HG02588 (cell line): ENCODE measurements around the gene ANO10.
"Not testable (repeated sequence)": the region's sequence is repeated elsewhere in the genome, so short reads cannot be mapped to it uniquely, and the experiment has no call there.

Source experiments
- ATAC-seq: cut with Tn5 transposase; IDR thresholded peaks from one replicate; pipeline ENCODE4 v1.9.1; 2021; ENCODE audit warnings: mild to moderate bottlenecking, moderate library complexity; ENCODE audit not compliant: unreplicated experiment

ANO10 gene

DNA sequence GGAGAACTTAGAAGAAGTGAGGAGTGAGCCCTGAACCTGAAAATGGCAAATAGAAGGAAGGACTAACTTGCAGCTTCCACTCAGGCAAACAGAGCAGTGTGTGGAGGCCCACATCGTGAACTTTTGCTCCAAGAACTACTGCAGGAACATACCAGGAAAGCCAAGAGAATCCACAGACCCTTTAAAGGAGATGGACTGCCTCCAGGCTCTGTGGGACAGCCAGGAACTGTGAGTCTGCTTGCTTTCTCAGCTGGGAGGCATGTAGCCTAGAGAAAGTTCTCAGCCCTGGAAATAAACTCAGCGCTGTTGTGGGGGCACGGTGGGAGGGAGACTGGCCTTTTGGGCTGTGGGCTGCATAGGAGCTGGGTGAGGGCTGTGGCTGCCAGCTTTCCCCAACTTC is 242.5 kb downstream of the ANO10 start:
- no peak for ATAC-seq

- ATAC-seq, result no peak
Observed at GRCh38 chr3:43378066-43378935, 243.5 kb downstream of the ANO10 start.

DNA sequence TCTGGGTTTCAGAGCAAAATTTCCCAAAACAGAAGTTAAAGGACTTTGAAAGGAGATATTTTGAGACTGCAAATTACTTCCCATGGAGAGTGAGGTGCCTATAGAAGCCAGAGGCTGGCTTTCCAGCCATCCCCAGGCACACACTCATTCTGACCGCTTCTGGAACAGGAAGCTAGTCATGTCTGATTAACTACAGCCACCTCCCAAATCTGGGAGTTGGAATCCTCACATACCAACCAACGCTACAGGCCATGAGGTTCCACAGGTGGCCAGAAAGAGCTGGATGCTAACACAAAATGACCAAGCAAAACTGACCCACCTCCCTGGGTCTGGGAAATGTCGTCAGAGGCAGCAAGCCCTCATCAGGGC is 248.3 kb downstream of the ANO10 start:
- no peak for ATAC-seq

DNA sequence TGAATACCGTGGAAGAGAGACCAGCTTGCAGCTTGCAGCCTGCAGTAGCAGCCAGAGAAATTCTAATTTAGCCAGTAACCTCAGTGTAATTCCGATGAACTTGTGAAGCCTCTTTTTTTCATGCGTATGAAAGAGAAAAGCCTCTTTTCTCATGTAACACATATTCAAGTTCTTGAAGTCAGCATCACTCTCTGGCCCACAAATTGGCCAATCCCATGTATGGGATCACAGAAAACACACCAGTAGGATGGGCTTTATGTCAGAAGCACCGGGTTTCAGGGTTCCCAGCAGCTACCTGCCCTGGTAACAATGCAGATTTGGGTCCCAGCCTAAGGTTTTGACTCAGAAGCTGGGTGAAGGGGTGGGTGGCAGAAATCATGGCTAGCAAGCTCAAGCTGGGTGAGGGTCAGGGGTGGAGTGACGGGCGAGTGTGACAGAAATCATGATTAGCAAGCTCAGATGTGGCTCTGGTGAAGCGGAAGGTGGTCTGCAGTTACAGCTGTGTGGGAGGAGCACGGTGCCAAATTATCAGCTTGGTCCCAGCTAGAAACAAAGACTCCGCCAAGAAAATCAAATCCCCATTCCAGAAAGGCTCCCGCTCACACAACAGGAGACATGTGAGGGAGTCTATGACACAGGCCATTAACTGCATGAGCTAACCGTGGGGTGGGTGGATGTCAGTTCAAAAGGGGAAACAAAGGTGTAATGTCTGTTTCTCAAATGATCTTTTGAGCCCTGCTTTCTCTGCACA is 248.8 kb downstream of the ANO10 start:
- no peak for ATAC-seq

- ATAC-seq, result no peak
Observed at GRCh38 chr3:43372007-43372740, 249.6 kb downstream of the ANO10 start.

- no peak for ATAC-seq
Observed at GRCh38 chr3:43371494-43371893, 250.3 kb downstream of the ANO10 start.

GRCh38 chr3:43370293-43370980 is 251.4 kb downstream of the ANO10 start:
- no peak for ATAC-seq

DNA sequence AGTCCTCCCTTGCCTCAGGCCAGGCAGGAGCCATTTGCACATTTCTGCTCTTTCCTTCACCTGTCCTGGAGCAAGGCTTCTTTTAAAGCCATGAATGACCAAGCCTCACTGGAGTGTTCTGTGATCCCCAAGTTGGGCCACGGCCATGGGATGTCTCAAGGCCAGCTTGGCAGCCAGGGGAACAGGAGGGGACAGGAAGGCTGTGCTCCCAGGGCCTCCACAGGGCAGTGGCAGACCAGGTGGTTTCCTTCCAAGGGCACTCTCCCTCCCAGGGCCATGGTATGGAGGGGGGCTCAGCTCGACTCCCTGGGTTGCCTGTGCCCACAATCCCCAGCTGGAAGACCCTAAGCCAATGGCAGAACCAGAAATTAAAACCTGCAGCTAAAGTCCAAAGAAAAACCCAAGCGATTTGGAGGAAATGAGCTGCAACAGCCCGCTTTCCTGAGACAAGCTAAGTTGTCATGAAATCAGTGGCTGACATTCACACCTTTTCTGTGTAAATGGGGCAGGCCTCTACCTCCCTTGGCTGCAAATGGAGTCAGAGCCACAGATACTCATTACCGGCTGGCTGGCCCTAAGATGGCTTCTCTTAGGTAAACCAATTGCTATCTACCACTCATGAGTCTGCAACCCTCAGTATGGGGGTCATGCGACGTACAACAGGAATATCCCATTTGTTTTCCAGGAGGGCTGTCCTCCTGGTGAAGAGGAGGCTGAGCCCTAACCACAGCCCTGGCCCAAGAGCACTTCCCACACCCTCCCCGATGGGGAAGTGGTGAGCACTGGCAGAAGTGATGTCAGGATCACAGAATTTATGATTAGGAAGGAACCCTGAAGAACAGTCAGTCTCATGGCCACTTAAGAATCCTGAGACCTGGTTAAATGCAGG is 252.2 kb downstream of the ANO10 start:
- ATAC-seq, result no peak

- ATAC-seq, result no peak
Observed at GRCh38 chr3:43366885-43367284, 254.9 kb downstream of the ANO10 start.

- ATAC-seq, result no peak
Observed at GRCh38 chr3:43366481-43366880, 255.3 kb downstream of the ANO10 start.

DNA sequence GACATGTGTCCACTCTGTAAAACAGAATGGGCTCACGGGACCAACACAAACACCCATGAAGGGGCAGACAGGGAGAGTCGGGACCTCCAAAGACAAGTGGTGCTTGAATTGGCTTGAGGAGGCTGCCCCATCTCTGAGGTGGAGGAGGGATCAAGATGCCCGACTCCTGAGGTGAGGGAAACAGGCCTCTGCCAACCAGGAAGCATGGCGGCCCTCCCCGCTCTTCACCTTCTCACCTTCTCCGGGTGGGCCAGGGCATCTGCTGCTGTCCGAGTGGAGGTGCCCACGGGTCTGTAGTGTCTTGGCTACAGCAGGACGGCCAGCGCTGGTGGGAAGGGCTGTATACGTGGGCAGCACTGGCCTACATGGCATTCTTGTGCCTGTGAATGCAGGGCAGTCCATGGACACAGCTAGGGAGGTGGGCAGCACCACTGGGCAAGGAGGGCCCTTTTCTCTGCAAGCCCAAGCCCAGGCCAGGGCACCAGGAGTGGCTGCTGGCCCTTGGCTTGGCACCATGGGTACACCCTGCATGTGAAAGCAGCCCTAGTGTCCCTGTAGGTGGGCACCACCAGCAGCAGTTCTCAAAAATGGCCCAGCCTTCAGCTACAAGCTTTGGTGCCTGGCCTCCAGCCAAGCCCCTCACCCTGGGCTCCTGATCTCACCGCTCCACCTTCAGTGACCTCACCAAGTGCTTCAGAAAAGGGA is 256.1 kb downstream of the ANO10 start:
- no peak for ATAC-seq

- no peak for ATAC-seq
Observed at GRCh38 chr3:43364926-43365325, 256.9 kb downstream of the ANO10 start.

GRCh38 chr3:43364494-43364893 is 257.3 kb downstream of the ANO10 start:
- ATAC-seq, result no peak

DNA sequence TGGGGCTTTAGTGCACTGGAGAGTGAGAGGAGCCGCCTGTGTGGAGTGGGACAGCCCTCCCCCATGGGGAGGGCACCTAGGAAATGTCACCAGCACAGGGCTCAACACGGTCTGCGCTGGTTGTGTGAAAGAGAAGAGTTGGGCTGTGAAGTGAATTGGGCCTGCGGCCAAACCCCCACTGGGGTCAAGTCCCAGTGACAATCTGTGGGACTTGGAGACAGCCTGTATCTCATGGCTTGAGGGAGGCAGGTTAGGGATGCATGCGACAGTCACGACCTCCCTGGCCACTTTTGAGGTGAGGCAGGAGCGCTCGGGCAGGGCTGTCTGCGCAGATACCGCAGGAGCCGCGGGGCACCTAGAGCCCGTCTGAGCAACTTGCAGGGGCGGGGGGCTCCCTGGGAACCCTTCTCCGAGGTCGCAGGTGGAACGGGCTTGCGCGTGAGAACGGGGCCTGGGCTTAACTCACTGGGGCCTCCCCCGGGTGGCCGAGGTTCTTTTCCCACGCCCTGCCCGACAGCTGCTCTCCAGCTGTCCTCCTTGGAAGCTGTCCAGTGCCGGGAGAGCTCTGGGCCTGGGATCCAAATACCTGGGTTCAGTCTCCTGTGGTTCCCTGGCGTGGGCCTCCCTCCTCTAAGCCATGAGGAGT is 258.1 kb downstream of the ANO10 start:
- no peak for ATAC-seq

- no peak for ATAC-seq
Observed at GRCh38 chr3:43362961-43363360, 258.9 kb downstream of the ANO10 start.

DNA sequence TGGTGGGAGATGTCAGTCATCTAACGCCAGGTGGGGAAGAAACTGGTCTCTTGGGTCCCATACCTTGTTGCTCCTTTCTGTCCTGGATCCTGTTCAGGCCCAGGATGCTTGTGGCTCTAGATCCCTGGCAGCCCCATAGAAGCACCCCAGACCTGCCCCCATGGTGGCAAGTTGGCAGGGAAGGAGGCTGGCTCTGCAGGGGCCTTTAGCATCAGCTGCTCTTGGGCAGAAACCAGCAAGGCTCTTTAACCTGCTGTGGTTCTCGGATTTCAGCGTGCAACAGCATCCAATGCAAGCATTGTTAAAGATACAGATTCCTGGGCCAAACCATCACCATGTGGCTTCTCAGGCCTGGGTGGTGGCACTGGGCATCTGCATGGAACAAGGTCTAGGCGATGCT is 259.6 kb downstream of the ANO10 start:
- no peak for ATAC-seq

DNA sequence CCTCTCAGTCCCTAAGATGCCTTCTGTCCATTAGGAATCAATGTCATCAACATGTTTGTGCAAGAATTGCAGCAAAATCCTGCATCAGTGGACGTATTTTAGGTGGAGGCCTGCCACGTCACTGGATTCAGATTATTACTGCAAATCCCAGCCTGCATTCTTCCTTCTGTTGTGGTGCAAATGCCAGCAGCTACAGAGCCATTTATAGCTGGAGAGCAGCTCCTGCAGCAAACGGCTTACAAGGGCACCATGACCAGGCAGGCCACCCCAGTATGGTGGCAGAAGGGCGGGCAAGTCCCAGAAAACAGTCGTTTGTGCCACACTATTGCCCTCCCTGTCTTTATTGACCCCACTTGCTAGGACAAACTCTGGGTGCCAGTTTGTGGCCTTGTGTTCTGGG is 260.7 kb downstream of the ANO10 start:
- no peak for ATAC-seq

GRCh38 chr3:43356033-43356432 is 265.8 kb downstream of the ANO10 start:
- not testable (repeated sequence) for ATAC-seq
